PC-9 (cell line): ENCODE data around the gene ZNF408. TPM values are rescaled to one million over a fixed set of nuclear protein-coding genes. Genes with fewer than 3 reads are reported as not detected.

Experiments
- BruUV-seq: library from RNA; stranded (reverse); fragments of 400-500 nt; replicated peaks from 2 replicates; lab custom pipeline; 2021; lab: Mats Ljungman, UMichigan
- CTCF ChIA-PET: fragments of 300-600 bp; sonication (Branson Sonifier 250); formaldehyde crosslinking; loops from one replicate; lab custom pipeline; 2022; ENCODE audit warnings: antibody characterized with exemption; lab: Charles Lee
- POLR2A ChIA-PET: fragments of 300-600 bp; sonication (Branson Sonifier 250); formaldehyde crosslinking; loops from one replicate; lab custom pipeline; 2022; ENCODE audit warnings: antibody characterized with exemption; ENCODE audit not compliant: unreplicated experiment; lab: Charles Lee
- DNase-seq, 2 experiments: peaks; one replicate each; pipeline versions ENCODE4 v3.0.0 to v3.0.0-alpha.2; 2015 to 2022; ENCODE audit warnings: mixed read lengths in 1 of 2
- H2AFZ ChIP-seq: fragments of 200-600 bp; sonication (generic); 2 replicates; pipeline ENCODE4 v1.8.1; 2017; ENCODE audit warnings: antibody characterized with exemption
- H3F3A ChIP-seq: fragments of 200-600 bp; sonication (generic); 2 replicates; pipeline ENCODE4 v1.8.1; 2017; ENCODE audit warnings: antibody characterized with exemption, mild to moderate bottlenecking, low read depth; ENCODE audit not compliant: insufficient read depth
- H3K27ac ChIP-seq: fragments of 200-600 bp; sonication (generic); 2 replicates; pipeline ENCODE4 v1.6.1; 2016; ENCODE audit warnings: mixed run types
- H3K27me3 ChIP-seq: fragments of 200-600 bp; sonication (generic); 2 replicates; pipeline ENCODE4 v1.6.1; 2016; ENCODE audit warnings: low read depth, mixed run types; ENCODE audit not compliant: insufficient read depth
- H3K36me3 ChIP-seq: fragments of 200-600 bp; sonication (generic); 2 replicates; pipeline ENCODE4 v1.6.1; 2016; ENCODE audit warnings: low read depth, mixed run types
- H3K4me1 ChIP-seq: fragments of 200-600 bp; sonication (generic); replicated peaks from 2 replicates; pipeline ENCODE4 v1.6.1; 2016; ENCODE audit warnings: mixed run types; ENCODE audit not compliant: insufficient read depth
- H3K4me2 ChIP-seq: fragments of 200-600 bp; sonication (generic); 2 replicates; pipeline ENCODE4 v1.6.1; 2017; ENCODE audit warnings: mixed run types
- H3K4me3 ChIP-seq: fragments of 200-600 bp; sonication (generic); 2 replicates; pipeline ENCODE4 v1.6.1; 2016; ENCODE audit warnings: mixed run types
- H3K79me2 ChIP-seq: fragments of 200-600 bp; sonication (generic); 2 replicates; pipeline ENCODE4 v1.6.1; 2017; ENCODE audit warnings: low read depth, mixed run types
- H3K9me2 ChIP-seq: fragments of 200-600 bp; sonication (generic); 2 replicates; pipeline ENCODE4 v1.8.1; 2017; ENCODE audit warnings: mild to moderate bottlenecking; ENCODE audit not compliant: insufficient read depth
- H3K9me3 ChIP-seq: fragments of 200-600 bp; sonication (generic); 2 replicates; pipeline ENCODE4 v1.8.1; 2016; ENCODE audit warnings: low read depth; ENCODE audit not compliant: insufficient read depth
- H4K20me1 ChIP-seq: fragments of 200-600 bp; sonication (generic); 2 replicates; pipeline ENCODE4 v1.8.1; 2017; ENCODE audit not compliant: insufficient read depth
- CTCF ChIP-seq: fragments of 200-600 bp; sonication (generic); conservative IDR thresholded peaks from 2 replicates; pipeline ENCODE4 v1.6.1; 2017; ENCODE audit warnings: mixed run types, antibody characterized with exemption, mild to moderate bottlenecking, moderate library complexity
- EZH2 ChIP-seq: fragments of 200-600 bp; sonication (generic); IDR thresholded peaks from 2 replicates; pipeline ENCODE4 v1.8.0; 2017; ENCODE audit warnings: antibody characterized with exemption, low read depth
- intact Hi-C: fragments of 100-400 bp; cut with micrococcal nuclease; formaldehyde crosslinking; loops from one replicate; pipeline ENCODE4 v1.10.0; 2022; ENCODE audit not compliant: unreplicated experiment
- total RNA-seq: library from RNA; stranded (reverse); gene quantifications from 2 replicates; pipeline ENCODE4 v1.2.3, GENCODE V29; 2021

The ZNF408 gene
- total RNA-seq, 1 experiment from 2014 or later: 13.8 TPM

- H4K20me1 ChIP-seq: peaks cover 5% of the 10 kb centered on the region; the same call in 1 of the 2 replicates
- CTCF ChIA-PET: interaction anchor here (0.6 kb wide), 1 partner anchor 103 kb away, joined by 3 read pairs; no protein-coding TSS in a partner anchor
- POLR2A ChIA-PET: no interaction called here
- H3K4me2 ChIP-seq: no peak overlapping the region
- no peak overlapping the region for H2AFZ ChIP-seq
- TF ChIP-seq CTCF (no peak), EZH2 (no peak)
- no peaks in the 10 kb centered on the region for H3K9me3 ChIP-seq
- intact Hi-C loops: no loop called here
- no peak for DNase-seq
- no peaks in the 10 kb centered on the region for H3K27me3 ChIP-seq
- H3K79me2 ChIP-seq: no peaks in the 10 kb centered on the region
- TSS peak; percentile 2 for BruUV-seq
- no peaks in the 10 kb centered on the region for H3F3A ChIP-seq
- no peak overlapping the region for H3K4me3 ChIP-seq
- no peak overlapping the region for H3K27ac ChIP-seq
- H3K4me1 ChIP-seq: no peaks in the 10 kb centered on the region
- peaks cover 39% of the 10 kb centered on the region for H3K36me3 ChIP-seq
- H3K9me2 ChIP-seq: no peaks in the 10 kb centered on the region
Observed at GRCh38 chr11:46743693-46744339, 43.0 kb downstream of the ZNF408 start.

- ChIA-PET CTCF (no interaction called here), POLR2A (no interaction called here)
- H3K79me2 ChIP-seq: no peaks in the 10 kb centered on the region
- BruUV-seq: no TSS peak
- intact Hi-C loops: no loop called here
- H3K4me2 ChIP-seq: no peak overlapping the region
- no peak overlapping the region for H3K4me3 ChIP-seq
- no peak overlapping the region for H2AFZ ChIP-seq
- H3K4me1 ChIP-seq: no peaks in the 10 kb centered on the region
- H3K9me2 ChIP-seq: no peaks in the 10 kb centered on the region
- H3K9me3 ChIP-seq: no peaks in the 10 kb centered on the region
- H4K20me1 ChIP-seq: peaks cover 5% of the 10 kb centered on the region; the same call in 1 of the 2 replicates
- no peak overlapping the region for H3K27ac ChIP-seq
- 0 out of 2 replicates have a peak, but pooled peaks cover 3% of the 10 kb centered on the region for H3F3A ChIP-seq
- H3K36me3 ChIP-seq: peaks cover 49% of the 10 kb centered on the region
- no peaks in the 10 kb centered on the region for H3K27me3 ChIP-seq
- no peak for TF ChIP-seq EZH2
- no peak for TF ChIP-seq CTCF
- DNase-seq: no peak
Observed at GRCh38 chr11:46745328-46745727, 44.5 kb downstream of the ZNF408 start.

- intact Hi-C loops: no loop called here
- POLR2A ChIA-PET: no interaction called here
- peaks cover 5% of the 10 kb centered on the region; the same call in 1 of the 2 replicates for H4K20me1 ChIP-seq
- no peak for DNase-seq
- TF ChIP-seq CTCF: no peak
- no peak for TF ChIP-seq EZH2
- H3K79me2 ChIP-seq: no peaks in the 10 kb centered on the region
- no peaks in the 10 kb centered on the region for H3K9me2 ChIP-seq
- H3K4me2 ChIP-seq: no peak overlapping the region
- no TSS peak for BruUV-seq
- H3K27ac ChIP-seq: no peak overlapping the region
- no peak overlapping the region for H2AFZ ChIP-seq
- H3K27me3 ChIP-seq: no peaks in the 10 kb centered on the region
- H3K9me3 ChIP-seq: no peaks in the 10 kb centered on the region
- no peak overlapping the region for H3K4me3 ChIP-seq
- H3K36me3 ChIP-seq: peaks cover 56% of the 10 kb centered on the region
- no peaks in the 10 kb centered on the region for H3K4me1 ChIP-seq
- 0 out of 2 replicates have a peak, but pooled peaks cover 4% of the 10 kb centered on the region for H3F3A ChIP-seq
- CTCF ChIA-PET: no interaction called here
Observed at GRCh38 chr11:46745995-46746394, 45.2 kb downstream of the ZNF408 start.
